WTC11 (cell line): ENCODE data around the gene KLK11. TPM values are rescaled to one million over a fixed set of nuclear protein-coding genes. Genes with fewer than 3 reads are reported as not detected.

Experiments
- ATAC-seq: fragments of 200-7000 bp; cut with Tn5 transposase; 2 replicates; pipeline ENCODE4 v1.10.0; 2021; ENCODE audit warnings: mild to moderate bottlenecking, moderate library complexity
- CTCF ChIA-PET: fragments of 300-600 bp; sonication (Branson Sonifier 250); formaldehyde crosslinking; loops from one replicate; lab custom pipeline; 2021; ENCODE audit warnings: antibody characterized with exemption; lab: Charles Lee
- POLR2A ChIA-PET: fragments of 350-600 bp; sonication (Branson Sonifier 250); formaldehyde crosslinking; loops from one replicate; lab custom pipeline; 2021; ENCODE audit warnings: antibody characterized with exemption; lab: Charles Lee
- DNase-seq: peaks from one replicate; pipeline ENCODE4 v3.0.0; 2021; ENCODE audit warnings: low spot score
- H3K27ac Mint-ChIP-seq: 2 replicates; pipeline ENCODE4 v1.8.0; 2021; ENCODE audit warnings: mixed read lengths
- H3K27me3 Mint-ChIP-seq: 2 replicates; pipeline ENCODE4 v1.8.0; 2021; ENCODE audit warnings: low read depth, mild to moderate bottlenecking, moderate library complexity, mixed read lengths
- H3K36me3 Mint-ChIP-seq: 2 replicates; pipeline ENCODE4 v1.8.0; 2021; ENCODE audit warnings: mixed read lengths
- H3K4me1 Mint-ChIP-seq: 2 replicates; pipeline ENCODE4 v1.8.0; 2022; ENCODE audit warnings: mixed read lengths
- H3K4me3 Mint-ChIP-seq: 2 replicates; pipeline ENCODE4 v1.8.0; 2021; ENCODE audit warnings: mild to moderate bottlenecking, moderate library complexity, mixed read lengths
- H3K9me3 Mint-ChIP-seq: 2 replicates; pipeline ENCODE4 v1.8.0; 2021; ENCODE audit warnings: mixed read lengths
- CTCF ChIP-seq: fragments of 200-600 bp; IDR thresholded peaks from 2 replicates; pipeline ENCODE4 v1.8.0; 2022; ENCODE audit warnings: antibody characterized with exemption
- E2F5 ChIP-seq: sonication (generic); formaldehyde crosslinking; IDR thresholded peaks from 2 replicates; pipeline ENCODE4 v1.8.1; 2022; ENCODE audit warnings: mild to moderate bottlenecking, moderate library complexity, missing genetic modification reagents
- ELF4 ChIP-seq: sonication (generic); formaldehyde crosslinking; IDR thresholded peaks from 2 replicates; pipeline ENCODE4 v1.8.1; 2022; ENCODE audit warnings: low read depth, mild to moderate bottlenecking, moderate library complexity, missing genetic modification reagents
- ERG ChIP-seq: fragments of 250-450 bp; sonication (Bioruptor Pico); IDR thresholded peaks from 2 replicates; pipeline ENCODE4 v1.8.0; 2021; ENCODE audit warnings: mild to moderate bottlenecking
- HMGA2 ChIP-seq: fragments of 250-450 bp; sonication (Bioruptor Pico); IDR thresholded peaks from 2 replicates; pipeline ENCODE4 v1.4.0; 2021; ENCODE audit warnings: mild to moderate bottlenecking, moderate library complexity
- IRF1 ChIP-seq: sonication (generic); formaldehyde crosslinking; IDR thresholded peaks from 2 replicates; pipeline ENCODE4 v1.8.0; 2023; ENCODE audit warnings: missing genetic modification reagents
- MLX ChIP-seq: sonication (generic); formaldehyde crosslinking; IDR thresholded peaks from 2 replicates; pipeline ENCODE4 v1.8.1; 2023; ENCODE audit warnings: mild to moderate bottlenecking, missing genetic modification reagents, moderate library complexity
- NFATC4 ChIP-seq: fragments of 250-450 bp; sonication (Bioruptor Pico); IDR thresholded peaks from 2 replicates; pipeline ENCODE4 v1.9.0; 2021; ENCODE audit warnings: mild to moderate bottlenecking
- NFE2L1 ChIP-seq: sonication (generic); formaldehyde crosslinking; IDR thresholded peaks from 2 replicates; pipeline ENCODE4 v1.8.1; 2023; ENCODE audit warnings: missing genetic modification reagents
- NFYB ChIP-seq: sonication (generic); formaldehyde crosslinking; conservative IDR thresholded peaks from 2 replicates; pipeline ENCODE4 v1.8.0; 2022; ENCODE audit warnings: low read depth, missing genetic modification reagents
- PREB ChIP-seq: sonication (generic); formaldehyde crosslinking; IDR thresholded peaks from 2 replicates; pipeline ENCODE4 v1.8.1; 2022; ENCODE audit warnings: mild to moderate bottlenecking, missing genetic modification reagents, moderate library complexity, borderline replicate concordance
- PRRX2 ChIP-seq: fragments of 250-450 bp; sonication (Bioruptor Pico); IDR thresholded peaks from 2 replicates; pipeline ENCODE4 v1.8.0; 2021; ENCODE audit warnings: mild to moderate bottlenecking
- RORB ChIP-seq: fragments of 250-450 bp; sonication (Bioruptor Pico); IDR thresholded peaks from 2 replicates; pipeline ENCODE4 v1.9.0; 2021; ENCODE audit warnings: mild to moderate bottlenecking
- SMAD3 ChIP-seq: sonication (generic); formaldehyde crosslinking; IDR thresholded peaks from 2 replicates; pipeline ENCODE4 v1.8.0; 2022; ENCODE audit warnings: missing genetic modification reagents, mild to moderate bottlenecking, borderline replicate concordance
- SMAD4 ChIP-seq: sonication (generic); formaldehyde crosslinking; IDR thresholded peaks from 2 replicates; pipeline ENCODE4 v1.8.0; 2022; ENCODE audit warnings: mild to moderate bottlenecking, missing genetic modification reagents
- SOX15 ChIP-seq: fragments of 250-450 bp; sonication (Bioruptor Pico); IDR thresholded peaks from 2 replicates; pipeline ENCODE4 v1.9.0; 2021; ENCODE audit warnings: mild to moderate bottlenecking
- TCF7 ChIP-seq: sonication (generic); formaldehyde crosslinking; IDR thresholded peaks from 2 replicates; pipeline ENCODE4 v1.8.0; 2022; ENCODE audit warnings: mild to moderate bottlenecking, low read depth, missing genetic modification reagents, moderate library complexity
- USF1 ChIP-seq: sonication (generic); formaldehyde crosslinking; IDR thresholded peaks from 2 replicates; pipeline ENCODE4 v1.8.0; 2022; ENCODE audit warnings: mild to moderate bottlenecking, missing genetic modification reagents
- ZNF263 ChIP-seq: sonication (generic); formaldehyde crosslinking; IDR thresholded peaks from 2 replicates; pipeline ENCODE4 v1.8.1; 2022; ENCODE audit warnings: low read depth, mild to moderate bottlenecking, moderate library complexity, missing genetic modification reagents
- ZNF416 ChIP-seq: fragments of 250-450 bp; sonication (Bioruptor Pico); IDR thresholded peaks from 2 replicates; pipeline ENCODE4 v1.9.0; 2021; ENCODE audit warnings: mild to moderate bottlenecking, inconsistent platforms
- ZNF423 ChIP-seq: fragments of 250-450 bp; sonication (Bioruptor Pico); IDR thresholded peaks from 2 replicates; pipeline ENCODE4 v2.1.2; 2022; ENCODE audit warnings: mild to moderate bottlenecking, moderate library complexity
- ZNF671 ChIP-seq: fragments of 250-450 bp; sonication (Bioruptor Pico); IDR thresholded peaks from 2 replicates; pipeline ENCODE4 v1.8.0; 2021; ENCODE audit warnings: mild to moderate bottlenecking
- total RNA-seq: library from RNA; stranded (reverse); gene quantifications from 3 replicates; pipeline ENCODE4 v1.2.3, GENCODE V29; 2021

KLK11 gene
- total RNA-seq, 1 experiment from 2014 or later, result 0.55 TPM

- no peak for TF ChIP-seq IRF1
Measured at GRCh38 chr19:51040151-51040550, 13.7 kb upstream of the KLK11 start (continued).

- H3K9me3 Mint-ChIP-seq, result no peaks in the 10 kb centered on the region
- H3K36me3 Mint-ChIP-seq, result no peaks in the 10 kb centered on the region
- H3K4me3 Mint-ChIP-seq, result no peak overlapping the region
- H3K27me3 Mint-ChIP-seq, result peaks cover 6% of the 10 kb centered on the region
- ATAC-seq (peak; percentile 50), DNase-seq (no peak)
- ChIA-PET POLR2A (no interaction called here), CTCF (interaction anchor here (0.7 to 1.5 kb wide), 7 partner anchors 9 to 404 kb away, joined by 3 to 9 read pairs (median 5); no protein-coding TSS in a partner anchor)
- peak overlapping the region; percentile 60; the same call in 1 of the 2 replicates for H3K27ac Mint-ChIP-seq
- H3K4me1 Mint-ChIP-seq, result peaks cover 21% of the 10 kb centered on the region
- TF ChIP-seq PREB (CRISPR knock-in tag) (no peak), ZNF671 (CRISPR knock-in tag) (no peak), SMAD4 (CRISPR knock-in tag) (no peak), ZNF263 (CRISPR knock-in tag) (no peak), ERG (CRISPR knock-in tag) (no peak)
Measured at GRCh38 chr19:51036519-51036918, 10.1 kb upstream of the KLK11 start.

- DNase-seq, result no peak
- peaks cover 6% of the 10 kb centered on the region for H3K27me3 Mint-ChIP-seq
- TF ChIP-seq IRF1 (no peak), PRRX2 (CRISPR knock-in tag) (no peak), ZNF416 (no peak)
- no peak within 1 kb of the TSS for H3K27ac Mint-ChIP-seq
- H3K36me3 Mint-ChIP-seq, result no peaks in the 10 kb centered on the region
- H3K4me3 Mint-ChIP-seq, result no peak within 1 kb of the TSS
- POLR2A ChIA-PET, result interaction anchor here (0.6 to 0.7 kb wide), 2 partner anchors 11 to 16 kb away, joined by 3 read pairs; no protein-coding TSS in a partner anchor
- ATAC-seq, result no peak
- CTCF ChIA-PET, result interaction anchor here (1.1 to 1.2 kb wide), 2 partner anchors 13 to 59 kb away, joined by 7 to 12 read pairs; no protein-coding TSS in a partner anchor
- H3K9me3 Mint-ChIP-seq, result peaks cover 2% of the 10 kb centered on the region
- H3K4me1 Mint-ChIP-seq, result peaks cover 27% of the 10 kb centered on the region
Measured at GRCh38 chr19:51034704-51035103, 8.3 kb upstream of the KLK11 start, which contains the start of gene KLK12. KLK12 (minus strand) TSS chr19:51035002; CDS start chr19:51034621, 381 bp downstream.

GRCh38 chr19:51031880-51032225 is 5.4 kb upstream of the KLK11 start:
- ATAC-seq (no peak), DNase-seq (no peak)
- ChIA-PET CTCF (interaction anchor here (1.6 kb wide), 1 partner anchor 11 kb away, joined by 5 read pairs; no protein-coding TSS in a partner anchor), POLR2A (no interaction called here)
- peaks cover 6% of the 10 kb centered on the region for H3K27me3 Mint-ChIP-seq
- H3K4me3 Mint-ChIP-seq, result no peak overlapping the region
- H3K4me1 Mint-ChIP-seq, result peaks cover 31% of the 10 kb centered on the region
- H3K27ac Mint-ChIP-seq, result no peak overlapping the region
- H3K36me3 Mint-ChIP-seq, result no peaks in the 10 kb centered on the region
- peaks cover 6% of the 10 kb centered on the region for H3K9me3 Mint-ChIP-seq
- TF ChIP-seq E2F5 (CRISPR knock-in tag) (no peak), TCF7 (no peak), HMGA2 (CRISPR knock-in tag) (no peak), SOX15 (CRISPR knock-in tag) (no peak), NFYB (no peak), NFATC4 (CRISPR knock-in tag) (no peak), MLX (CRISPR knock-in tag) (no peak), ZNF263 (CRISPR knock-in tag) (no peak), ZNF423 (CRISPR knock-in tag) (no peak), NFE2L1 (no peak), SMAD3 (CRISPR knock-in tag) (no peak), USF1 (CRISPR knock-in tag) (no peak), CTCF (no peak), RORB (no peak), ELF4 (CRISPR knock-in tag) (no peak)
